Stimulated activated CD4-positive, alpha-beta T cell treated with anti-CD3 and anti-CD28 coated beads, Interleukin-4, amount 100 ng/mL, for 48 hours (primary cell): ENCODE measurements around the gene FGFRL1.
A peak's percentile ranks its signal among the peaks of the same experiment; 100 is the strongest.

Experiments
- DNase-seq, 2 donors: peaks; one replicate each; pipeline ENCODE4 v3.0.0-alpha.2; 2020; ENCODE audit warnings: low read depth in 2 of 2

Gene FGFRL1

GRCh38 chr4:1023075-1023640 lies 11.7 kb downstream of the FGFRL1 start:
- DNase-seq, result no peak

- no peak for DNase-seq
Observed at GRCh38 chr4:1023895-1024740, 12.7 kb downstream of the FGFRL1 start.

DNA sequence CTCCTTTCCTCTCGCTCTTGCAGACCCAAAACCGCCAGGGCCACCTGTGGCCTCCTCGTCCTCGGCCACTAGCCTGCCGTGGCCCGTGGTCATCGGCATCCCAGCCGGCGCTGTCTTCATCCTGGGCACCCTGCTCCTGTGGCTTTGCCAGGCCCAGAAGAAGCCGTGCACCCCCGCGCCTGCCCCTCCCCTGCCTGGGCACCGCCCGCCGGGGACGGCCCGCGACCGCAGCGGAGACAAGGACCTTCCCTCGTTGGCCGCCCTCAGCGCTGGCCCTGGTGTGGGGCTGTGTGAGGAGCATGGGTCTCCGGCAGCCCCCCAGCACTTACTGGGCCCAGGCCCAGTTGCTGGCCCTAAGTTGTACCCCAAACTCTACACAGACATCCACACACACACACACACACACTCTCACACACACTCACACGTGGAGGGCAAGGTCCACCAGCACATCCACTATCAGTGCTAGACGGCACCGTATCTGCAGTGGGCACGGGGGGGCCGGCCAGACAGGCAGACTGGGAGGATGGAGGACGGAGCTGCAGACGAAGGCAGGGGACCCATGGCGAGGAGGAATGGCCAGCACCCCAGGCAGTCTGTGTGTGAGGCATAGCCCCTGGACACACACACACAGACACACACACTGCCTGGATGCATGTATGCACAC lies 13.6 kb downstream of the FGFRL1 start:
- DNase-seq, result no peak

GRCh38 chr4:1026115-1026514 lies 14.7 kb downstream of the FGFRL1 start:
- DNase-seq, result peak; percentile 47 to 52

- DNase-seq, result no peak
Observed at GRCh38 chr4:1027219-1027914, 15.9 kb downstream of the FGFRL1 start.

GRCh38 chr4:1027915-1028238 lies 16.5 kb downstream of the FGFRL1 start:
- no peak for DNase-seq

- no peak for DNase-seq
Observed at GRCh38 chr4:1028574-1029220, 17.3 kb downstream of the FGFRL1 start.

DNA sequence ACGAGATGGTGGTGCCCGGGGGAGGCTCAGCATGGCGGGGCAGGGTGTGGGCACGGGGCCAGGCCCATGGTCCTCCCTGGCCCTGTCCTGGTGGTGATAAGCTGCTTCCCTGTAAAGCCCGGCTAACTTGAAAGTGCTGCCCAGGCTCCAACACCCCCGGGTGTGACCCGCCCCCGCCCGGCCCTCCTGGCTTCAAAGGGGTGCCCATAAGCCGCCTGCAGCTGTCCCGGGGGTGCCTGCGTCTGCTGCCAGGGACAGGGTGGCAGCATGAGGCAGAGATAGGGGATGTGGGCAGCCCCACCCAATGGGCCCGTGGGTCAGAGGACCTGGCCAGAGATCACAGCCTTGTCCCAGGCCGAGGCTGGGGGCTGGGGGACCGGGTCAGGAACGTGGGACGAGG lies 18.1 kb downstream of the FGFRL1 start:
- DNase-seq, result no peak

- DNase-seq, result no peak
Observed at GRCh38 chr4:1030031-1030430, 18.6 kb downstream of the FGFRL1 start.

DNA sequence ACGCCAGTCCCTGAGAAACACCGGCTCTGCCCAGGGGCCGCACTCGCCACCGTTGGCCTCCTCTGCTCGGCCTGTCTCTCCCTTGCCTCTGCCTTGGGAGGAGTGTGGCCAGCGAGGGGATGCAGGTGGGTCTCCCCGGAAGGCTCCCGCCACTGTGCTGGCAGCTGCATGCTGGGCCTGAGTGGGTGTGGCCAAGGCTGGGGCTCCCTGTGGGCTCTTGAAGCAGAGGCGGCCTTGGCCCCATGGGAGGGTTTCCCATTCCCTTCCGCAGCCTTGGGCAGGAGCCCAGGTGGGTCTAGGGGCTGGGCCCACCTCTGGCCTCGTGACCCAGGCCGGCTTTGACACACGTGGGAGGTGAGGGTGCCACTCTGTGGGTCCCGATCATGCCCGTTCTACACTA lies 19.1 kb downstream of the FGFRL1 start:
- no peak for DNase-seq

GRCh38 chr4:1031346-1031745 lies 19.9 kb downstream of the FGFRL1 start:
- DNase-seq, result no peak

DNA sequence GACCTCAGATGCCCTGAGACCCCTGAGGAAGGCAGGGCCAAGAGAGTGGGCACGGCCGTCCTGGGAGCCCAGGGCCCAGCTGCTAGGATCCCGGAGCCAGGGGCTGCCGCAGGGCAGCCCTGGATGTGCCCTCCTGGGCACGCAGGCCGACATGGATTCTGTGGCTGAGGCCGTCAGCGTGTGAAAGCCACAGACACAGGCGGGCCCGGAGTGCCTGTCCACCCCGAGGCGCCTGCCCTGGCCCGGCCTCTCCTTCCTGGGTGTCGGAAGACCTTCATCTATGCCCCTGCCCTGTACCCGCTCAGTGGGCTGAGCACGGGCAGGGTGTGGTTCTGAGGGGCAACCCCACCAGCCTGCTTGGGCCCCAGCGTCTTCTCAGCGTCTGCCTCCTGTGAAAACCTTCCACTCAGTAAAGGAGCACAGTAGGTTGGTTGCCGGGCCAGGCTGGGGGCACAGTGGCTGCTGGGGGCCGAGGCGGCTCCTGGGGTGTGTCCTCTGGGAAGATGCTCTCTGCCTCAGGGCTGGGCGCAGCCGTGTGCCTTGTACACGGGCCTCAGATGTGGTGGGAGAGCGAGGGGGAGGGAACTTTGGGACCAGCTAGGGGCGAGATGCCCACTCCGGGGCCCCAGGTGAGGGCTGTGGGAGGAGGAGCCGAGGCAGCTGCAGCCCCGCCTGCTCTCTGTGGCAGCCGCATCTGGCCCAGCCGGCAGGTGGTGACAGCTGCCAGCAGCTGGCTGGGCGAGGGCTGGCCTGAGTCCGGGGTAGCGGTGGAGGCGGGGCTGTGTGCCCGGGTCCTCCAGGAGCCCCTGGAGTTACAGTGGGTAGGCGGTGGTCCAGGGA lies 20.8 kb downstream of the FGFRL1 start:
- DNase-seq, result no peak

GRCh38 chr4:1032861-1033260 lies 21.4 kb downstream of the FGFRL1 start:
- DNase-seq, result no peak

DNA sequence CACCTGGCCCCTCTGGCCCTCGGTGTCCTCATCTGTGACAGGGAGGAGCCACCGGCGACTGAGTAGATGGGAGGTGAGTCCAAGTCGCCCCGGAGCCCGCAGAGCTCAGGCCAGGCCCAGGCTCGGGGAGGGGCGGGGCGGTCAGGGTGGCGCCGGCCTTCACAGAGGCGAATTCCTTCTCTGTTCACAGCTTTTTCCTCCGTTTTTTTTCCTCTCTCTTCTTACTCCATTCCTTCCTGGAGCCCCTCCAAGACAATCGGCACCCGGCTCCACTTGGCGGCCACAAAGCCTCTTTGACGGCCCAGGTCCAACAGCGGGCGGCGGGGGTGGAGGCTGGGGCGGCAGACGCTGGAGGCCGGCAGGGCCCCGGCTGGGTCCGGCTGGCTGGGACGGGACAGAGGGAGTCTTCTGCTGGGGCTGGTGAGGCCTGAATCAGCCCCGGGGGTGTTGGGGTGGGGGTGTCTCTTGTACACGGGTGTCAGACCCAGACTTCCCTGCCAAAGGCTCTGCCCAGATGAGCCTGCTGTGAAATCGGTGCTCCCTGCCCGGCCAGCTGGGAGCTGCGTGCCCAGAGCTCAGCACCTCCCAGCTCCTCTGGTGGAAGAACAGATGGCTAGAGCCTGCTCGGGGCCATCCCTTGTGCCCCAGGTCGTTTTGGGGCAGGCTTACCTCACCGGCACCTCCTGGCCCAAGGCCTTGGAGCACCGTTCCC lies 22.6 kb downstream of the FGFRL1 start:
- DNase-seq, result no peak

DNA sequence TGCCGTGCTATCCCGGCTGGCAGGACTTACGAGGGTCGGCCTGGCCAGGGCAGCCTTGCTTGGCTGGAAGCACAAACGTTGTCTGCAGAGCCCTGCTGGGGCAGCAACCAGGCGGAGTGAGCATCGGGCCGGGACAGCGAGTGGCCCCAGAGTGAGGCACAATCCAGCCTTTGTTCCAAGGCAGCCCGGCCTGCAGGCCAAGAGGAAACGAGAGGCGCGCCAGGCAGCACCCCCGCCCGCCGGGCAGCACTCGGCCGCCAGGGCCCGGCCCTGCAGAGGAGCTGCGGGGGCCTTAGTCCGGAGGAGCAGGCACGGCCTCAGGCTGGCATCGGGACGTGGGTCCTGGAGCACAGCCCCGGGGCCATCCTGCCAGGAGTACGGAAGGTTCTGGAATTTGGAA lies 24.1 kb downstream of the FGFRL1 start:
- DNase-seq, result no peak

GRCh38 chr4:1036095-1036494 lies 24.7 kb downstream of the FGFRL1 start:
- DNase-seq, result no peak

- DNase-seq, result no peak
Observed at GRCh38 chr4:1036976-1037810, 25.8 kb downstream of the FGFRL1 start.

GRCh38 chr4:1038948-1039492 lies 27.6 kb downstream of the FGFRL1 start:
- DNase-seq, result no peak
